Amniotic epithelial cell (primary cell): Measurements from ENCODE around the gene LY6G6D.

Source experiments
- DNase-seq: peaks from one replicate; pipeline ENCODE4 v3.0.0-alpha.2; 2010; ENCODE audit warnings: low read depth

The LY6G6D gene

DNA sequence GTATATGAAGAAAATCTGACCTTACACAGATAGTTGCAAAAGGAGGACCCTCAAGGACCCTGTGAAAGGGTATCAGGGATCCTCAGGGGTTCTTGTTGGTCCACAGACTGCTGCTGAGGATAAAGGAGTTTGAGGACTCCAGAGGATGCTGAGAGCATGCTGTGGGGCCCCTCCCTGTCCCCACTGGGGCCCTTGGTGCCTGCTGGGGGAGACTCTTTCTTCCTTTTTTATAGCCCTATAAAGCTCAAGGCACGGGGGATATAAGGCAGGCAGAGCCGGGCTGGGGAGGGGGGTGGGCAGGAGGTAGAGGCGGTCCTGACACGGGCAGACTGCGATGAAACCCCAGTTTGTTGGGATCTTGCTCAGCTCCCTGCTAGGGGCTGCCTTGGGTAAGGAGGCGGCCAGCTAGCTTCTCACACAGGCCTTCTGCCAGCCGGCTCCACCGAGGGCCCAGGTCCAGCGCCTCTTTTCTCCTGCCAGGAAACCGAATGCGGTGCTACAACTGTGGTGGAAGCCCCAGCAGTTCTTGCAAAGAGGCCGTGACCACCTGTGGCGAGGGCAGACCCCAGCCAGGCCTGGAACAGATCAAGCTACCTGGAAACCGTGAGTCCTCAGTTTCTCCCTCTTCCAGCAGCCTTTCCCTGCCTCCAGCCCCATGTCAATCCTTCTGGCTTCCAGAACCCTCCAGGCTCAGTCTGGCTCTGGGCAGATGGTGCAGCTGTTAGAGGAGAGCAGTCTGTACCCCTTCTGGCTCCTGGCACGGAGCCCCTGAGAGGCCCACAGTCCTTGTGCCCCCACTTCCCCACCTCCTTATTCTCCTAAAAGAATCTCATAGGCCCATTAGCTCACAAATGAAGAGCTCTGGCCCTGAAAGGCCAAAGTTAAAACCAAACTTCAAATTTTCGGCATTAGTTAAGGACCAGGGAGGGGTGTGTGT is at the start of gene LY6G6D:
LY6G6D (plus strand) TSS at position 327 of the 937 bp plus-strand sequence; CDS start at position 335, 8 bp downstream.
- DNase-seq: no peak

DNA sequence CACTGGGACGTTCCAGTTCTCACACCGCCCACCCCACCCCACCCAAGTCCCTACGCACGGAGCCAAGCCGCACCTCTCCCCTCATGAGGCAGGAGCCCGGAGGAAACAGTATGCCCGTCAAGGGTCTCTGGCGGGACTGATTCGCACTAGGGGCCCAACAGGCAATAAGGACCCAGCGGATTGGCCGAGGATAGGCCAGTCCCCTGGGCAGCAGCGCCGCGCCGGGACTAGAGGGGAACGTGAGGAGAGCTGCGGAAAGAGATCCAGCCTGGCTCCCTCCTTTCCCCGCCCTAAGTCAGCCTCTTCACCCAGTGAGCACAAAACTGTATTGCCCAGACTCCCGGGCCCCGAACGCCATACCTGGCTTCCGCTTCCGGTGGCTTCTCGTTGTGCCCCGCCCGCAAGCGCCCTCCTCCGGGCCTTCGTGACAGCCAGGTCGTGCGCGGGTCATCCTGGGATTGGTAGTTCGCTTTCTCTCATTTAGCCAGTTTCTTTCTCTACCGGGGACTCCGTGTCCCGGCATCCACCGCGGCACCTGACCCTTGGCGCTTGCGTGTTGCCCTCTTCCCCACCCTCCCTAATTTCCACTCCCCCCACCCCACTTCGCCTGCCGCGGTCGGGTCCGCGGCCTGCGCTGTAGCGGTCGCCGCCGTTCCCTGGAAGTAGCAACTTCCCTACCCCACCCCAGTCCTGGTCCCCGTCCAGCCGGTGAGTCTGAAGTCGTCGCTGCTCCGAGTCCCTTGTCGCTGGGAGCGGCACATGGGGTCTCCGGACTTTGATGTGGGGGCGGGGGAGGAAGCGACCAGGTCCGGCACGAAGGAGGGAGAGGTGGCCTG is 49.4 kb upstream of the LY6G6D start, which contains the start of gene CSNK2B:
CSNK2B (plus strand) TSS at position 580 of the 836 bp plus-strand sequence. CDS start 752 bp downstream, outside the sequence.
- DNase-seq: peak; percentile 97

DNA sequence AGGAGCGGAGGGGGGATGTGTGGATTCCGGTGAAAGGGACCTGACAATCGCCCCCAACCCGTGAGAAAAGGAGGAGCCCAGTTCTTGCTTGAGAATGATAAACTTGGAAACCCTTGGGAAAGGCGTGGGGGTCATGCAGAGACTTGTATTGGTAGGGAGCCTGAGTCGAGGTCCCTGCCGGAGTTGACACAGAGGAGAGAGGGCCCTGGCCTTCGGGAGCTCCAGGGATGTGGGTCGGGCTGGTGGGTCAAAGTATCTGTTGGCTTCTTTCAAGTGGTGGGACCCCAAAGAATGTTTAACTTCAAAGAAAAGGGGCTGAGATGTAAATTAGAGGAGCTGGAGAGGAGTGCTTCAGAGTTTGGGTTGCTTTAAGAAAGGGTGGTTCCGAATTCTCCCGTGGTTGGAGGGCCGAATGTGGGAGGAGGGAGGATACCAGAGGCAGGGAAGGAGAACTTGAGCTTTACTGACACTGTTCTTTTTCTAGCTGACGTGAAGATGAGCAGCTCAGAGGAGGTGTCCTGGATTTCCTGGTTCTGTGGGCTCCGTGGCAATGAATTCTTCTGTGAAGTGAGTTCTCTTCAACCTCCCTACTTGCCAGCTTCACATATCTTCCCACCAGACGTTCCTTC is 48.7 kb upstream of the LY6G6D start:
- DNase-seq: peak; percentile 36

DNA sequence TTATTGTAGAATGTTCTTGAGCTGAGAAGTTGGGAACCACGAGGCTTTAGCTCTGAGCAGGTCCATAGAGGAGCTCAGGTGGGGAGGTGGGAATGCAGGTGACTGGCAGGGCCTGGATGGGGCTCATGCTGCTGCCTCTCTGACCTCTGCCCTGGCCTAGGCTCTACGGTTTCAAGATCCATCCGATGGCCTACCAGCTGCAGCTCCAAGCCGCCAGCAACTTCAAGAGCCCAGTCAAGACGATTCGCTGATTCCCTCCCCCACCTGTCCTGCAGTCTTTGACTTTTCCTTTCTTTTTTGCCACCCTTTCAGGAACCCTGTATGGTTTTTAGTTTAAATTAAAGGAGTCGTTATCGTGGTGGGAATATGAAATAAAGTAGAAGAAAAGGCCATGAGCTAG is 45.5 kb upstream of the LY6G6D start, which contains the start of gene LY6G5B:
LY6G5B (plus strand) TSS at position 301 of the 400 bp plus-strand sequence. CDS start 975 bp downstream, outside the sequence.
- DNase-seq: no peak

- DNase-seq: no peak
These were observed 38.7 kb upstream of the LY6G6D start for GRCh38 chr6:31676322-31676903.

GRCh38 chr6:31676904-31677303 is 38.2 kb upstream of the LY6G6D start:
- DNase-seq: no peak

GRCh38 chr6:31677955-31678354 is 37.2 kb upstream of the LY6G6D start:
- DNase-seq: no peak

DNA sequence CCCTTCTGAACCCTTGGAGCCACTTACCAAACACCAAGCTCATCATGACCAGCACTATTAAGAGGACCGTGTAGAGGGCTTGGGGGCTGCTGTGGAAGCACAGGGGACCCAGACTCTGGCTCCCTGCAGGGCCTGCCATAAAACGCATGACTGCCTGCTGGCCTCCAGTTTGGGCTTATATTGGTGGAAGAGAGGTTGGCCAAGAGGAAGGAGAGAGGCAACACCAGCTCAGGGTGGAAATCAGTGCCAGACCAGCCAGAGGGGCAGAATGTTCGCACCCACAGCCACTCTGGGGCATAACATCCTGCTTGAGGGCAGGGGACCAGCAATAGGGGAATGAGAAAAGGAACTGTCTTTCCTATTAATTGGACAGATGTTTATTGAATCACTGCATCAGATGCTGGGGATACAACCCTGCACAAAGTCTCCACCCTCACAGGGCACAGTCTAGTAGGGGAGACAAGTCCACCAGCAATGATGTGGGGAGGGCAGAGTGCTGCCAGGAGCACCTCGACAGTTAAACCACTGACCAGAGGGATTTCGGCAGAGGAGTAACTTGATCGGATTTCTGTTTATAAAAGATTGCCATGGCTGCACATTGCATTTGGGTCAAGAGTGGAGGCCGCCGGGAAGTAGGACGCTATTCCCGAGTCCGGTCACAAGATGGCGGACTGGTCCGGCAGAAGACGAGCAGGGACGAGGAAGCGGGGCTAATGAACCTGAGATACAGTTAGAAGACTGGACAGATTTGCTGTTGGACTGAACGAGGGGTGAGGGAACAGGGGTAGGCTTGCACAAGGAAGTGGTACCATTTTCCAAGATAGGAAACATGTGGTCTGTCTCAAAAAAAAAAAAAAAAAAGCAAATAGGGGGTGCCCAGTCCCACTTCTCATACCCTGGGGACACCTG is 34.7 kb upstream of the LY6G6D start, which contains the start of gene LY6G5C:
LY6G5C (minus strand) TSS at position 842 of the 909 bp plus-strand sequence; CDS start at position 148, 694 bp downstream.
- peak; percentile 81 for DNase-seq

DNA sequence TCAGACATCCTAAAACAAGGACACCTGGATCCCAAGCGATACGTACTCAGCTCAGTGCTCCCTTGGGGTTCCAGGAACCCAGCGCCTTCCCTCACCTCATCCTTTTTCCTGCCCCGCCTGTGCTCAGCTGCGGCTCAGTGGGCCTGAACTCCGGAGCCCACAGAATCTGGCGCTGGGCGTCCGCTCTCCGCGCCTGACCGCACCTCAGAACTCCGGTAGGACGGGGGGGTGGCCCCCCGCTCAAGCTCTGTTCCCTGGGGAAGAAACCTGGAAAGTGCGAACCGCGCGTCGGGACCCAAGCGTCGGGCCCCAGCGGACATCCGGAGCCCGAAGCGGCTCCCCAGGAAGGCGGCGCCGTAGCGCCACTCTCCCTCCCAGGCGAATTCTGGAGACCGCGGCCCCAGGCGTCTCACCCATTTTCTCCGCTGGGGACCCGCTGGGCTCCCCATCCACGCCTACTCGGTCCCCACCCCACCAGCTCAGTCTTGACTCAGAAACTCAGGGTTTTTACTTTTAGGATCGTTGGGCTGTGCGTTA is 33.9 kb upstream of the LY6G6D start:
- DNase-seq: no peak

GRCh38 chr6:31683591-31683990 is 31.6 kb upstream of the LY6G6D start:
- no peak for DNase-seq

DNA sequence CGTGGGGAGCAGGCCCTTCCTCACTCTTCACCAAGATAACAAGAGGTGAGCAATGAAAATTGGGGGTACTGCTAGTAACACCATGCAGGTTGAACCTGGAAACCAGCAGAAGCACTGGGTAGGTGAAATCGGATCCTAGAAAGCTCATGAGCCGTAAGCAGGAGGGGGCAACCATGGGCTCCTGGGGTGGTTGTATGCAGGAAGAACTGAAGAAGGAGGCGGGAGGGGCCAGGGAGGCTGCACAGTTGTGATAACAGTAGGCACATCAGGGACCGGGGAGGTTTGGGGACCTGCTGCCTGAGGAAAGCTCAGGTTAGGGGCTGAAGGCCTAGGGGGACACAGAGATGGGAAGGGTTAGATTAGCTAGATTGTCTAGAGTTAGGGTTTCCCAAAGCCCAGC is 28.7 kb upstream of the LY6G6D start:
- DNase-seq: no peak

DNA sequence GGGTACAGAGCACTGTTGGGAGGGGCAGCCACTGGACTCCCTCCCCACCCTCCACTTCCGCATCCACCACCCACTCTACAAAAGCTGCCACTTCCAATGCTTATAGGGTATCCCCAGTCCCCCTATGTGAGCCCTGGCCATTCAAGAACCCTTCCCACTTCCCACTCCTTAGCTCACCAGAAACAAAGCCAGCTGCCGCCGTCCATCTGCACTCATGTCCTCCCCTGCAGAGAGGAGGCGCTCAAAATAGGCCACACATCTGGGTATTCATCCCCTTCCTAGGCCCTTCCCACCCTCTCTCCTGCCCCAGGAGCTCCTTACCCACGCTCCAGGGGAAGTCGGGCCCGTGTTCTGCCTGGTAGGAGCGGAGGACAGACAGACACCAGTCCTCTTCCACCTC is 27.8 kb upstream of the LY6G6D start:
- no peak for DNase-seq

DNA sequence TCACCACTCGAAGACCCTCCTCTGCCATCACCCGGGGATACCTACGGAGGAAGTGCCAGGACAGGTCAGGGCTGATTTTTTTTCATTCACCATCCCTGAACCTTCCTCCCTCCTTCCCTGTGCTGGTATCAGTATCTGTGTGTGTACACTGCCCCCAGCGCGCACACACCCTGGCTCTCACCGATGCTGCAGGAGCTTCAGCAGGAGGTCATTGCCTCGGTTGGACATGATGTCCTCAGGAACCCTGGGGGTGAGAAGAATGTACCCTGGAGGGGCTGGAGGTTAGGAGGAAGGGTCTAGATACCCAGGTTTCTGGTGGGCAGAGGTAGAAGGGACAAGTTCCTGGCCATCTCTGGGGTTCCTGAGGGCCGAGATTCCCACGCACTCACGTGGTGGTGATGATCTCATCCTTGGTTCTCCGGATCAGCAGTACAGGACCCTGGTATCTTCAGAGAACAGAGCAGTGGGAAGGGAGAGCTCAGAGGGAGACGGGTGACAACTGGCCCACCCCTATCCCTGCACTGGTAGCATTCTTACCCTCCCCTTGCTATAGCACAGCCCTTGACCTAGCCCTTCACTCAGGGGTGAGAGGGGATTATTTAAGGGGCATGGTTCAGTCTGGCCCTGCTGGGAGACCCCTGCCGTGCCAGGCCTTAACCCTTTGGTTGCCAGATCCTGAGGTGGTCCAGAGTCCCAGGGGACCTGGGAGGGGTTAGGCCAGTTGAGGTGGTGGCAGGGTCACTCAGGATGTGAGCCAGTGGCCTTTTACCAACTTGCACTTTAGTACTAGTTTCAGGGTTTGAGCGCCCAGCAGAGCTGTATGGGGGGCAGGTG is 27.1 kb upstream of the LY6G6D start:
- DNase-seq: no peak

DNA sequence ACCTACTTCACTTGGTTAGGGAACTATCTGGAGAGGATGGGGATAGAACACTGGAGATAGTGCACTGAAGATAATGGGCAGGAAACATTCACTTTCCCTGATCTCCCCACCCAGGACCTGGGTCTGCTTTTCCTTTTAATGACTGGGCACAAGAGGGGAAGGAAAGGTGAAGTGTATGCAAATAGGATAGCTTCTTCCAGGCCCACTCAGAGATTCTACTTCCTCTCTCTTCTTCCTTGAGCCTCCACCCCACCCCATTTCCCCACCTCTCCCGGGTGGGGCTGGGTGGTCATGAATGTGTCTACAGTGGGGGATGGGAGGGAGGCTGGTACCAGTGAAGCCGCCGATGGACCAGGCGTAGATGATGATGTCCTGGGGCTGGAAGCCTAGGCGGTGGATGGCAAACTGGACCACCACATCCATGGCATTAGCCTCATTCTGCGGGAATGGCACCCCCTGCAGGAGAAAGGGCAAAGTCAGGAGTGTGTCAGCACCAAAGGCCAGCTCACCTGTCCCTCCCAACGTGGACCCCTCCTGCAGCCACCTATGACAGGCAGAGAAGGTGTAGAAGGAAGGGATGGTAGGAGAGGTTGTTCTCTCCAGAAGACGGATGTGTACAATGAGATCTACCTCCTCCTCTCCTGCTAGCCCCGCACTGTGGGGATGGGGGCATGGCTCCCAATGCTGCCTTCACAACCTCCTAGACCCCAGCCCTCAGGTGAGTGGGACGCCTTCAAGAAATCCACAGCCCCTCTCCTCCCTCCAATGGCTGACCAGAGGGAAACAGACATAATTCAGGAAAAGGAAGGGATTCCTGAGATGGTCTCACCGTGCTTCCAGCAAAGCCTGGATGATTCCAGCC is 25.7 kb upstream of the LY6G6D start:
- no peak for DNase-seq

DNA sequence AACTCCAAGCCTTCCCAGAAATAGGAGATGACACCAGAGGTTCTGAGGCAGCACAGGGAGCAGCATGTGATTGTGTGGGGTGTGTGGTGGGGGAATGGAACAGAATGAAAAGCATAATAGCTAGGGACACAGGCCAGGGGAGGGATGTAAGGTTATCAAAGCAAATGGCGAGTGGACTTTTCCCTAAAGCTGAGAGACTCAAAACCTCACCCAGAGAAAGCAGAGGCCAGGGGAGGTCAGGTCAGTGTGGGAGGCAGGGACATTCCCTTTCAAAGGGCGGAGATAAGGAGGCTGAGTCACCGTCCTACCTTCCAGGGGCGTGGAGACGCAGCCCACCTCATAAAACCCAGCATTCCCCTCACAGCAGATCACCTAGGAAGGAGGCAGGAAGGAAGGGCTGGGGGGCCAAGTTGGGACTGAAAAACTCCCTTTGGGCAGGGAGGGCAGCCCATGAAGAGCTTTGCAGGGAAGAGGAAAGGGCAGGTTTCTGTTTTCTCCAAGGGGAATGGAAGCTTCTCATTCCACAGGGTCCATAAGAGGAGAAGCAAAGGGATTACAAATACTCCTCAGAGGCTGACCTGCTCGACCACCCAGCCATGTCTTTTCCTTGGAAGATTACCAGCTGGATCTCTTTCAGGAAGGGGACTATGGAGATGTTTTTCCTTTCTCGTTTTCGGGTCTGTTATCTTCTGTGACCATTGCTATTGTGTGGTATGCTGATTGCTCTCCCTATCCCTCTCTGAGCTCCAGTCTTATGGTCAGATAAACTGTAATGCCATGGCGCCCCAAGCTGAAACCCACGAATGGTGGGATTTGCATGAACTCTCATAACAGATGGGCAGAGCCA is 24.7 kb upstream of the LY6G6D start:
- DNase-seq: peak; percentile 81

DNA sequence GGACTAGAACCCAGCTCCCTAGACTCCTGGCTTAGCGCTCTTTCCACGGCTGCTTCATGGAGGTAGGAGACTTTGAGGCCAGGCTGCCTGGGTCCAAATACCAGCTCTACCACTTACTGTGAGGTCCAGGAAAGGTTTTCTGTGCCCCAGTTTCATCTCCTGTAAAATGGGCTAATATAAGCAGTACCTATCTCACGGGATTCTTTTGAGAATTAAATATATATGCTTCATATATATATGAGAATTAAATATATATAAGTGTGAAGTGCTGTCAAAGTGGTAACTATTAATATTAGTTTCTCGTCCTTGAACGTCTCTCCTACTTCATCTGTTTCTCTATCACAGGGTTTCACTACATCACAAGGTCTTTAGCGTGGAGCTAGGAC is 24.1 kb upstream of the LY6G6D start:
- no peak for DNase-seq

DNA sequence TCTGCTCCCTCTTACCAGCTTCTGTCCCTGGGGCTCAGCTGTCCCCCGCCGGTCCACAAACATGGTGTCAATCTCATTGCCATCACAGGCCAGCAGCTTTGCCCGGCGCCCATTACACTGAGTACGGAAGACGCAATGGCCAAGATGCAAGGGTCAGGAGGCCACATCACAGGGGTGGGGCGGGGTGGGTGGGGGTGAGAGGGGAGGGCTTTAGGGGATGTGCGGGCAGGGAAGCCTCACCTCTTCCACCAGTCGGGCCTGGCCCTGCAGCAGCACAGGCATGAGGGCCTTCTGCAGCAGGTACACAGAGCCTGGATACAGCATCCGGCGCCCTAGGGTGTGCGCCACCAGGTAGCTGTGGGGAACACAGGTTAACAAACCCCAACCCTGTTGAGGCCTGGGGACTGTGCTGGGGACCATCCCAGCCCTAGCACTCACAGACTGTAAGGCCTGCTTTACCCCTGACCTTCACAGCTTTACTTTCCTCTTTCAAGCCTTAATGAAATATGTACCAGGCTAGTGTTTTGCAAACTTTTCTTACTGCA is 23.5 kb upstream of the LY6G6D start:
- no peak for DNase-seq
